Activated CD4-positive, alpha-beta T cell treated with anti-CD3 and anti-CD28 coated beads, Interleukin-2, amount 10 ng/mL, durations not matched to agents 7 days and 5 days (primary cell): ENCODE measurements around the gene CBARP. TPM values are rescaled to one million over a fixed set of nuclear protein-coding genes. Genes with fewer than 3 reads are reported as not detected.

ENCODE experiments used
- CTCF ChIA-PET: fragments of 350-600 bp; sonication (Branson Sonifier 250); formaldehyde crosslinking; loops from one replicate; lab custom pipeline; 2021; ENCODE audit warnings: antibody characterized with exemption; lab: Charles Lee
- POLR2A ChIA-PET: fragments of 350-600 bp; sonication (Branson Sonifier 250); formaldehyde crosslinking; loops from one replicate; lab custom pipeline; 2021; ENCODE audit warnings: antibody characterized with exemption; lab: Charles Lee
- DNase-seq: peaks from one replicate; pipeline ENCODE4 v3.0.0-alpha.2; 2020
- H3K27ac Mint-ChIP-seq: one replicate; pipeline ENCODE4 v1.8.0; 2021; ENCODE audit warnings: mild to moderate bottlenecking, moderate library complexity, mixed read lengths
- H3K27me3 Mint-ChIP-seq: one replicate; pipeline ENCODE4 v1.8.0; 2021; ENCODE audit warnings: mixed read lengths
- H3K36me3 Mint-ChIP-seq: one replicate; pipeline ENCODE4 v1.8.0; 2021; ENCODE audit warnings: low read depth, mixed read lengths
- H3K4me1 Mint-ChIP-seq: one replicate; pipeline ENCODE4 v1.8.0; 2021; ENCODE audit warnings: mixed read lengths
- H3K4me3 Mint-ChIP-seq: one replicate; pipeline ENCODE4 v1.8.0; 2021; ENCODE audit warnings: mild to moderate bottlenecking, moderate library complexity, mixed read lengths
- H3K9me3 Mint-ChIP-seq: one replicate; pipeline ENCODE4 v1.8.0; 2021; ENCODE audit warnings: mixed read lengths
- total RNA-seq, 2 experiments: library from RNA; stranded (reverse); gene quantifications; one replicate each; pipeline ENCODE4 v1.2.3, GENCODE V29; 2021

Gene CBARP
- total RNA-seq, 2 experiments from 2014 or later, result not detected

DNA sequence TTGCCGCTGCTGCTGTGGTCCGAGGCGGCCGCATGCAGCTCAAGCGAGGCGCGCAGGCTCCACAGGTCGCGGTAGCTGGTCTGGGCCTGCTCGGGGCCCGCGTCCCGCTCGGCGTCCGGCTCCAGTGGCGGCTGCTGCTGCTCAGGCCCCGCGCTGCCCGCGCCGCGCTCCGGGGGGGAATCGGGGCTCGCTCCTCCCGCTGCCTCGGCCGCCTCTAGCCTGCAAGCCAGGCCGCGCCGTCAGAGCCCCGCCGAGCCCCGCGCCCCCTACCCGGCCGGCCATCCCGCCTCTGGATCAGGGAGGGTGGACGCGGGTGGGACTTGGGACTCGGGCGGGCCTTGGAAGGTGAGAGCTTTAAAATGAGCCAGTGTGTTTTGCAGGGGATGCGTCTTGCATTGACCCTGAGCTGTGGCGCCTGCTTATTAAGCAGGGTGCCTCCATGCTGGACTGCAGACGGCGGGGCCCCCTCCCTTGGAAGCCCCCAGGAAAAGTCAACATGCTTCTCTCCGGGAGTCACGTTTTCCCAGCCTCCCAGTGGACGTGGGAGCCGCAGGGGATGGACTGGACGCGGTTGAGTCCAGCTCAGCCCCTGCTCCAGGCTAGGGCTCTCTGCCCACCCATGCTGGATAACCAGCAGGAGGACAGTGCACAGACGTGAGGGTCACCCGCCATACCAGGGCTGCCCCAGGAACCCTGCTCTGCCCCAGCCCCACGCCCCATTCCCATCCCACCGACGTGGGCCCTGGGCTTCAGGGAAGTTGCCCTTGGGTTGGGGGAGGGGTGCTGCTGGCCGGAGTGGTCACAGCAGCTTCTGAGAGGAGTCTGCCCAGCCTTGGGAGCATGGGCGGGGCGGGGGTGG is 7.7 kb downstream of the CBARP start:
- Mint-ChIP-seq H3K27me3 (no peaks in the 10 kb centered on the region), H3K9me3 (no peaks in the 10 kb centered on the region), H3K27ac (no peak overlapping the region), H3K4me1 (no peaks in the 10 kb centered on the region), H3K4me3 (no peak overlapping the region), H3K36me3 (no peaks in the 10 kb centered on the region)
- ChIA-PET POLR2A (no interaction called here), CTCF (interaction anchor here (1.2 kb wide), 1 partner anchor 14 kb away, joined by 3 read pairs; no protein-coding TSS in a partner anchor)
- no peak for DNase-seq

- H3K27me3 Mint-ChIP-seq, result no peaks in the 10 kb centered on the region
- no peak overlapping the region for H3K4me3 Mint-ChIP-seq
- no peak overlapping the region for H3K27ac Mint-ChIP-seq
- no peaks in the 10 kb centered on the region for H3K9me3 Mint-ChIP-seq
- ChIA-PET CTCF (interaction anchor here (1.2 kb wide), 1 partner anchor 15 kb away, joined by 3 read pairs; no protein-coding TSS in a partner anchor), POLR2A (no interaction called here)
- H3K36me3 Mint-ChIP-seq, result no peaks in the 10 kb centered on the region
- no peak for DNase-seq
- H3K4me1 Mint-ChIP-seq, result no peaks in the 10 kb centered on the region
Measured at GRCh38 chr19:1229056-1229923, 8.5 kb downstream of the CBARP start.

GRCh38 chr19:1228161-1228957 is 9.4 kb downstream of the CBARP start:
- no peaks in the 10 kb centered on the region for H3K27me3 Mint-ChIP-seq
- ChIA-PET POLR2A (no interaction called here), CTCF (interaction anchor here (1.5 kb wide), 1 partner anchor 38 kb away, joined by 3 read pairs; no protein-coding TSS in a partner anchor)
- H3K9me3 Mint-ChIP-seq, result no peaks in the 10 kb centered on the region
- no peak overlapping the region for H3K4me3 Mint-ChIP-seq
- H3K4me1 Mint-ChIP-seq, result no peaks in the 10 kb centered on the region
- no peak overlapping the region for H3K27ac Mint-ChIP-seq
- H3K36me3 Mint-ChIP-seq, result no peaks in the 10 kb centered on the region
- no peak for DNase-seq

DNA sequence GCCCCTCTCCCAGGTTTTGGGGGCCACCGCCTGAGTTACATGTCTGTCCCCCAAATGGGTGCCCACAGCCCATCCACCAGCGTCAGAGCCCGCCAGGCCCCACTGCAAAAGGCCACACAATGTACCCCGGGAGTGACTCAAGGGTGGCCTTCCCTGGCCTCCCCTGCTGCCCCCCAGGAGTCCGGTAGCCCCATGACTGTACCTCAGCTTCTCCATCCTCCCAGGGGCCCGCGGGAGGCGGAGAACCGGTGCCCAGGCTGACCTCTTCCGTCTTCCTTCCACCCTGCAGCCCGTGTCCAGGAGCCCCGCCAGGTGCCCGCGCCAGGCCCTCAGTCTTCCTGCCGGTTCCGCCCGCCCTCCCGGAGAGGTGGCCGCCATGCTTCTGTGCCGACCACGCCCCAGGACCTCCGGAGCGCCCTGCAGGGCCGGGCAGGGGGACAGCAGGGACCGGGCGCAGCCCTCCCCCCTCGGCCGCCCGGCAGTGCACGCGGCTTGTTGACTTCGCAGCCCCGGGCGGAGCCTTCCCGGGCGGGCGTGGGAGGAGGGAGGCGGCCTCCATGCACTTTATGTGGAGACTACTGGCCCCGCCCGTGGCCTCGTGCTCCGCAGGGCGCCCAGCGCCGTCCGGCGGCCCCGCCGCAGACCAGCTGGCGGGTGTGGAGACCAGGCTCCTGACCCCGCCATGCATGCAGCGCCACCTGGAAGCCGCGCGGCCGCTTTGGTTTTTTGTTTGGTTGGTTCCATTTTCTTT is 10.3 kb downstream of the CBARP start:
- Mint-ChIP-seq H3K9me3 (no peaks in the 10 kb centered on the region), H3K27ac (no peak overlapping the region), H3K36me3 (no peaks in the 10 kb centered on the region), H3K27me3 (no peaks in the 10 kb centered on the region), H3K4me3 (no peak overlapping the region), H3K4me1 (no peaks in the 10 kb centered on the region)
- POLR2A ChIA-PET, result no interaction called here
- CTCF ChIA-PET, result interaction anchor here (1.5 kb wide), 1 partner anchor 39 kb away, joined by 3 read pairs; no protein-coding TSS in a partner anchor
- no peak for DNase-seq

DNA sequence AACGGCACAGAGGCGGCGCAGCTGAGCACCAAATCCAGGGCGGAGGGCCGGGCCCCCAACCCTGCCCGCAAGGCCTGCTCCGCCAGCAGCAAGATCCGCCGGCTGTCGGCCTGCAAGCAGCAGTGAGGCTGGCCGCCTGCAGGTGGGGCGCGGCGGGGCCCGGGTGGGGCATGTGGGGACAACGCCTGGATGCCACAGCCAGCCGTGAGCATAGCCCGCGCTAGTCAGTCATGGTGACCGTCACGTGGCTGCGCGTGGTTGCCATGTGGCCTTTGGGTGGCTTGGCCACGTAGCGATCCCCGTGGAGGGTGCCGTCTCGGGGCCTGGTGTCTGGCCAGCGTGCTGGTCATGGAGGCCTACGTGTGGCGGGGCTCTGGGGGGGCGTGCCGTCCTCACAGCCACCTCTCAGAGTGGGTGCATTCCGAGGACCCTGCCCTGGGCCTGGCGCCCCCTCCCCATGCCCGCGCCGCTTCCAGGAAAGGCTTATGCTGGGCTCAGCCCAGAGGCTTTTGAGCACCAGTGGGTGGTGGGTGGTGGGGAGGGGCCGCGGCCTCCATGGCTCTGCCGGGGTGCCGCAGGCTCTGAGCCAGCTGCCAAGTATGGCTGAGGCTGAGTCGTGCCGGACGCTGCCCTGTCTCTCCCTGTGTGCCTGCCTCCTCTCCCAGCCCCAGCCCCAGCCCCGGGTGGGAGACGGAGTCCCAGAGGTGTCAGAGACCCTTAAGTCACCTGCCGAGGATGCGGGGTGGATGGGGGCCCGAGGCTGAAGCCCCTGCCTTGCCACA is 11.1 kb downstream of the CBARP start:
- no peaks in the 10 kb centered on the region for H3K9me3 Mint-ChIP-seq

DNA sequence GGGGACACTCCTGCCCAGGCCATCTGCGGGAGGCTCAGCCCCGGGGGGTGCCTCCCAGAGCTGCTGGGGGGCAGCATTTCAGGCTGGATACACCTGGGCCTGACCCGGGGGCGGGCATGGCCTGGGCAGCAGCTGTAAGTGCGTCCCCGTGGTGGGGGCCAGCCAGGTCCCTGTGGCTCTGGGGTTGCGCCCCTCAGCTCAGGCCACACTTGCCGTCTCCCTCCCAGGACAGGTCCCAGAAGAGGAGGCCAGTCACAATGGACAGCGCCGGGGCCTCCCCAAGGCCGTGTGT is 11.6 kb downstream of the CBARP start:
- no peaks in the 10 kb centered on the region for H3K36me3 Mint-ChIP-seq
- no peaks in the 10 kb centered on the region for H3K27me3 Mint-ChIP-seq
- no peaks in the 10 kb centered on the region for H3K9me3 Mint-ChIP-seq
- no peak overlapping the region for H3K27ac Mint-ChIP-seq
- ChIA-PET CTCF (interaction anchor here (1.1 kb wide), 2 partner anchors 9 to 456 kb away, joined by 3 read pairs; no protein-coding TSS in a partner anchor), POLR2A (no interaction called here)
- DNase-seq, result no peak
- no peaks in the 10 kb centered on the region for H3K4me1 Mint-ChIP-seq
- no peak overlapping the region for H3K4me3 Mint-ChIP-seq

More for the DNA sequence above, 11.1 kb downstream of the CBARP start:
- DNase-seq, result no peak
- POLR2A ChIA-PET, result no interaction called here
- H3K27me3 Mint-ChIP-seq, result no peaks in the 10 kb centered on the region
- no peak overlapping the region for H3K4me3 Mint-ChIP-seq
- no peaks in the 10 kb centered on the region for H3K4me1 Mint-ChIP-seq
- CTCF ChIA-PET, result interaction anchor here (1.1 to 1.5 kb wide), 2 partner anchors 10 to 40 kb away, joined by 3 read pairs; no protein-coding TSS in a partner anchor
- no peak overlapping the region for H3K27ac Mint-ChIP-seq
- H3K36me3 Mint-ChIP-seq, result no peaks in the 10 kb centered on the region

DNA sequence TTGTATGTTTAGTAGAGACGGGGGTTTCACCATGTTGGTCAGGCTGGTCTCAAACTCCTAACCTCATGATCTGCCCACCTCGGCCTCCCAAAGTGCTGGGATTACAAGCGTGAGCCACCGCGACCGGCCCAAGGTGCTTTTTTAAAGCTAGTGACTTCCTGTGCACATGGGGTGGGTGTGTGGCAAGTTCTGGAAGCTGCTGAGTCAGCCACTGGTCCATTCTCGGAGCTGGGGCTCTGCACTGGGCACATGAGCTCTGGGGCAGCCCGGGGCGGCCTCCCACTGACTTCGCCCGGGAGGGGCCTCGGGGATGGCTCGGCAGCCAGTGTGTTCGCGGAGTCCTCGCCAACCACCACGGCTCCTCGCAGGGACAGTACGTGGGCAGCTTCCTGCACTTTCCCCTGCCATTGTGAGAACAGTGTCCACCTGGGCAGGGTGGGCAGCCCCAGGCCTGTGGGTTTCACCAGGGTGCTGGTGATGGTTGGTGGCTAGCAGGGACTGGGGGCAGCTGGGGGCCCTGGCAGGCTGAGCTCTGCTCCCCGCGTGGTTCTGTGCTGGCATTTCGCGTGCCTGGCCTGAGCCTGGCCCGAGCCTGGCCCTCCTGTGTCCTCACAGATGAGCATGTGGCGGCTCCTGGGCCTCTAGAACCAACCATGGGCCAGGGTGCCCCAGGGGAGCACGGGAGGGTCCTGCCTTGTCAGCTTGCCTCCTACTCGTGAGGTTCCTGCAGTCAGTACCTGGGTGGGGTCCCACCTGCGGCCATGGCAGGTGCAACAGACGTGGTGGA is 12.2 kb downstream of the CBARP start:
- ChIA-PET POLR2A (no interaction called here), CTCF (interaction anchor here (1.0 to 1.3 kb wide), 4 partner anchors 8 to 456 kb away, joined by 3 to 4 read pairs (median 3); no protein-coding TSS in a partner anchor)
- H3K27ac Mint-ChIP-seq, result peak overlapping the region; percentile 31
- peaks cover 3% of the 10 kb centered on the region for H3K36me3 Mint-ChIP-seq
- H3K9me3 Mint-ChIP-seq, result no peaks in the 10 kb centered on the region
- no peaks in the 10 kb centered on the region for H3K4me1 Mint-ChIP-seq
- no peak for DNase-seq
- no peaks in the 10 kb centered on the region for H3K27me3 Mint-ChIP-seq
- no peak overlapping the region for H3K4me3 Mint-ChIP-seq

- CTCF ChIA-PET, result interaction anchor here (1.0 to 1.3 kb wide), 2 partner anchors 16 to 20 kb away, joined by 3 to 4 read pairs; no protein-coding TSS in a partner anchor
- H3K36me3 Mint-ChIP-seq, result peaks cover 3% of the 10 kb centered on the region
- H3K9me3 Mint-ChIP-seq, result no peaks in the 10 kb centered on the region
- no peaks in the 10 kb centered on the region for H3K27me3 Mint-ChIP-seq
- no peak overlapping the region for H3K4me3 Mint-ChIP-seq
- no peak overlapping the region for H3K27ac Mint-ChIP-seq
- no peak for DNase-seq
- POLR2A ChIA-PET, result no interaction called here
- no peaks in the 10 kb centered on the region for H3K4me1 Mint-ChIP-seq
Measured at GRCh38 chr19:1224847-1225246, 13.0 kb downstream of the CBARP start.

GRCh38 chr19:1224047-1224825 is 13.6 kb downstream of the CBARP start:
- Mint-ChIP-seq H3K4me3 (no peak overlapping the region), H3K27me3 (no peaks in the 10 kb centered on the region), H3K4me1 (no peaks in the 10 kb centered on the region), H3K36me3 (peaks cover 3% of the 10 kb centered on the region), H3K27ac (no peak overlapping the region), H3K9me3 (no peaks in the 10 kb centered on the region)
- POLR2A ChIA-PET, result no interaction called here
- no peak for DNase-seq
- CTCF ChIA-PET, result interaction anchor here (0.8 to 1.0 kb wide), 3 partner anchors 12 to 159 kb away, joined by 3 to 4 read pairs (median 4); no protein-coding TSS in a partner anchor
